ENCODE measurements around the gene SERBP1. TPM values are rescaled to one million over a fixed set of nuclear protein-coding genes. Genes with fewer than 3 reads are reported as not detected.
"Not testable (repeated sequence)": the region's sequence is repeated elsewhere in the genome, so short reads cannot be mapped to it uniquely, and the experiment has no call there.

SERBP1 gene
- total RNA-seq, 1 experiment from 2014 or later, result 230 TPM

- ATAC-seq, result no peak
- Histone ChIP-seq H3K27ac (ENCODE audit: low read length) (no peak overlapping the region), H3K4me1 (ENCODE audit: control insufficient read depth, insufficient read depth, low read length) (peaks cover under 1% of the 10 kb centered on the region; the same call in 1 of the 2 replicates), H3K27me3 (ENCODE audit: control insufficient read depth, insufficient read depth, low read length) (no peaks in the 10 kb centered on the region), H3K36me3 (ENCODE audit: control insufficient read depth, insufficient read depth, low read length) (peaks cover 60% of the 10 kb centered on the region), H3K4me3 (ENCODE audit: low read depth in 2 of 2, low read length in 2 of 2) (no peak overlapping the region), H3K9me3 (ENCODE audit: control insufficient read depth, insufficient read depth, low read depth, low read length) (no peaks in the 10 kb centered on the region)
- no peak for TF ChIP-seq REST (IDR thresholded peaks at IDR 0.05; ENCODE audit: insufficient read depth in 1 of 2, low read depth in 2 of 2, low read length in 1 of 2)
- TF ChIP-seq CTCF (IDR thresholded peaks at IDR 0.05), result no peak
- TF ChIP-seq SIN3A (IDR thresholded peaks at IDR 0.05; ENCODE audit: borderline replicate concordance, insufficient read depth, low read depth, low read length), result no peak
- TF ChIP-seq POLR2AphosphoS5 (IDR thresholded peaks at IDR 0.05; ENCODE audit: low read depth, low read length), result no peak
- no peak for TF ChIP-seq TCF7L2 (IDR thresholded peaks at IDR 0.05; ENCODE audit: low read depth, low read length)
- in situ Hi-C loops (cut with HindIII; ENCODE audit: low pct_unique_long_range_greater_than_20kb, low sequenced_read_pairs) (no loop called here), intact Hi-C loops (cut with micrococcal nuclease; ENCODE audit: unreplicated experiment) (no loop called here)
- POLR2A ChIA-PET, result no interaction called here
- BruUV-seq (replicated peaks), result TSS peak; percentile 2
- CTCF ChIA-PET, result no interaction called here
- DNase-seq (ENCODE audit: low read depth, low spot score), result no peak
Observed at GRCh38 chr1:67420835-67421492, 9.2 kb downstream of the SERBP1 start.

- POLR2A ChIA-PET, result interaction anchor here (1.1 kb wide), 1 partner anchor 9 kb away, joined by 4 read pairs; no protein-coding TSS in a partner anchor
- intact Hi-C loops (cut with micrococcal nuclease; ENCODE audit: unreplicated experiment), result no loop called here
- H3K4me3 ChIP-seq (ENCODE audit: low read depth in 2 of 2, low read length in 2 of 2), result no peak overlapping the region
- no peak for TF ChIP-seq TCF7L2 (IDR thresholded peaks at IDR 0.05; ENCODE audit: low read depth, low read length)
- TF ChIP-seq REST (IDR thresholded peaks at IDR 0.05; ENCODE audit: insufficient read depth in 1 of 2, low read depth in 2 of 2, low read length in 1 of 2), result no peak
- TF ChIP-seq SIN3A (IDR thresholded peaks at IDR 0.05; ENCODE audit: borderline replicate concordance, insufficient read depth, low read depth, low read length), result no peak
- no peak for TF ChIP-seq POLR2AphosphoS5 (IDR thresholded peaks at IDR 0.05; ENCODE audit: low read depth, low read length)
- TF ChIP-seq CTCF (IDR thresholded peaks at IDR 0.05), result no peak
- no peaks in the 10 kb centered on the region for H3K27me3 ChIP-seq (ENCODE audit: control insufficient read depth, insufficient read depth, low read length)
- H3K36me3 ChIP-seq (ENCODE audit: control insufficient read depth, insufficient read depth, low read length), result peaks cover 60% of the 10 kb centered on the region
- DNase-seq (ENCODE audit: low read depth, low spot score), result no peak
- in situ Hi-C loops (cut with HindIII; ENCODE audit: low pct_unique_long_range_greater_than_20kb, low sequenced_read_pairs), result no loop called here
- ATAC-seq, result no peak
- no TSS peak for BruUV-seq (replicated peaks)
- no peak overlapping the region for H3K27ac ChIP-seq (ENCODE audit: low read length)
- H3K4me1 ChIP-seq (ENCODE audit: control insufficient read depth, insufficient read depth, low read length), result no peaks in the 10 kb centered on the region
- CTCF ChIA-PET, result no interaction called here
- no peaks in the 10 kb centered on the region for H3K9me3 ChIP-seq (ENCODE audit: control insufficient read depth, insufficient read depth, low read depth, low read length)
Observed at GRCh38 chr1:67418839-67419586, 11.2 kb downstream of the SERBP1 start.

GRCh38 chr1:67417733-67418132 is 12.5 kb downstream of the SERBP1 start:
- not testable (repeated sequence) for BruUV-seq (replicated peaks)

More at GRCh38 chr1:67417733-67418132, 12.5 kb downstream of the SERBP1 start:
- H3K27ac ChIP-seq (ENCODE audit: low read length); H3K4me3 ChIP-seq (ENCODE audit: low read depth in 2 of 2, low read length in 2 of 2); H3K27me3 ChIP-seq (ENCODE audit: control insufficient read depth, insufficient read depth, low read length); H3K9me3 ChIP-seq (ENCODE audit: control insufficient read depth, insufficient read depth, low read depth, low read length); DNase-seq (ENCODE audit: low read depth, low spot score); POLR2A ChIA-PET; H3K4me1 ChIP-seq (ENCODE audit: control insufficient read depth, insufficient read depth, low read length); ATAC-seq; in situ Hi-C loops (cut with HindIII; ENCODE audit: low pct_unique_long_range_greater_than_20kb, low sequenced_read_pairs); intact Hi-C loops (cut with micrococcal nuclease; ENCODE audit: unreplicated experiment): not testable (repeated sequence)
- peaks cover 61% of the 10 kb centered on the region for H3K36me3 ChIP-seq (ENCODE audit: control insufficient read depth, insufficient read depth, low read length)
- CTCF ChIA-PET, result interaction anchor here (0.7 kb wide), 1 partner anchor 183 kb away, joined by 4 read pairs; no protein-coding TSS in a partner anchor

Measured in Panc1 (cell line).